Subcutaneous adipose tissue (tissue), 4 donors: ENCODE measurements around the gene SCNN1A. TPM values are rescaled to one million over a fixed set of nuclear protein-coding genes. Genes with fewer than 3 reads are reported as not detected.

Source experiments
- CTCF ChIP-seq: fragments of 450-650 bp; IDR thresholded peaks from one replicate; pipeline ENCODE4 v1.5.1; 2016; ENCODE audit warnings: low read depth, mild to moderate bottlenecking, control low read depth, antibody characterized with exemption, moderate library complexity
- total RNA-seq, 4 donors: library from RNA; depleted of rRNA; stranded (reverse); fragments of >200 nt; gene quantifications; one replicate each; pipeline ENCODE4 v1.1.0, GENCODE V29; 2016

SCNN1A gene
- total RNA-seq, 4 donors from 2014 or later: 3.4 to 5.8 (median 4.1) TPM

GRCh38 chr12:6370994-6371754 is 4.2 kb downstream of the SCNN1A start:
- no peak for TF ChIP-seq CTCF

GRCh38 chr12:6370576-6370935 is 4.8 kb downstream of the SCNN1A start:
- no peak for TF ChIP-seq CTCF

- TF ChIP-seq CTCF: no peak
These were observed 5.3 kb downstream of the SCNN1A start for GRCh38 chr12:6369916-6370575.

- TF ChIP-seq CTCF: no peak
These were observed 6.3 kb downstream of the SCNN1A start for GRCh38 chr12:6368906-6369525.

GRCh38 chr12:6367969-6368892 is 7.1 kb downstream of the SCNN1A start:
- no peak for TF ChIP-seq CTCF

GRCh38 chr12:6367065-6367968 is 8.0 kb downstream of the SCNN1A start:
- TF ChIP-seq CTCF: no peak
